Endothelial cell (in vitro differentiated cells): Measurements from ENCODE around the gene LSM14A. TPM values are rescaled to one million over a fixed set of nuclear protein-coding genes. Genes with fewer than 3 reads are reported as not detected.
"Not testable (repeated sequence)": the region's sequence is repeated elsewhere in the genome, so short reads cannot be mapped to it uniquely, and the experiment has no call there.

ENCODE experiments used
- DNase-seq: peaks from one replicate; pipeline ENCODE4 v3.0.0; 2021; ENCODE audit warnings: low spot score
- H3K27ac Mint-ChIP-seq: one replicate; pipeline ENCODE4 v1.8.0; 2021; ENCODE audit warnings: mixed read lengths, inconsistent platforms; ENCODE audit not compliant: unreplicated experiment
- H3K27me3 Mint-ChIP-seq: one replicate; pipeline ENCODE4 v1.8.0; 2021; ENCODE audit warnings: mild to moderate bottlenecking, moderate library complexity, mixed read lengths, inconsistent platforms; ENCODE audit not compliant: unreplicated experiment
- H3K36me3 Mint-ChIP-seq: one replicate; pipeline ENCODE4 v1.8.0; 2021; ENCODE audit warnings: mild to moderate bottlenecking, low read depth, mixed read lengths, inconsistent platforms; ENCODE audit not compliant: unreplicated experiment
- H3K4me1 Mint-ChIP-seq: one replicate; pipeline ENCODE4 v1.8.0; 2021; ENCODE audit warnings: mild to moderate bottlenecking, mixed read lengths, inconsistent platforms; ENCODE audit not compliant: unreplicated experiment
- H3K4me3 Mint-ChIP-seq: one replicate; pipeline ENCODE4 v1.8.0; 2021; ENCODE audit warnings: mild to moderate bottlenecking, mixed read lengths, inconsistent platforms; ENCODE audit not compliant: unreplicated experiment
- H3K9me3 Mint-ChIP-seq: one replicate; pipeline ENCODE4 v1.8.0; 2021; ENCODE audit warnings: mixed read lengths, inconsistent platforms; ENCODE audit not compliant: unreplicated experiment
- total RNA-seq: library from RNA; stranded (reverse); fragmentation: NEBNext Ultra II Directional; extraction: Animal tissue kit (Norgen Biotek cat#: 25700); gene quantifications from one replicate; pipeline ENCODE4 v1.2.1, GENCODE V29; 2021; ENCODE audit not compliant: unreplicated experiment
- TF ChIP-seq, protein P1 (sequence below): fragments of 200-600 bp; sonication (generic); IDR thresholded peaks from one replicate; pipeline ENCODE4 v1.5.0; 2021; ENCODE audit warnings: antibody characterized with exemption; ENCODE audit not compliant: unreplicated experiment

The LSM14A gene
- total RNA-seq, 1 donor from 2014 or later, result 137 TPM

DNA sequence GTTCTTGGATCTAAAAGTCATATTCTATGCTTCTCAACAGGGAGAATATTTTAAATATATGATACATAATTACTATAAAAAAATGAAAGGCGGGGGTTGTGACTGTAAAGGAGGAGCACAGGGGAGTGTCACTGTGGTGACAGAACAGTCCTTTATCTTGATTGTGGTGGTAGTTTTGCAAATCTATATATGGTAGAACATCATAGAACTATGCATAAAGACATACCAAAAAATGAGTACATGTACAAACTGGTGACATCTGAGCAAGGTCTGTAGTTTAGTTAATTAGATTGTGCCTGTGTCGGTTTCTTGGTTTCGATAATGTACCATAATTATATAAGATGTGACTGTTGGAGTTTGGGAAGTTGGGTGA lies 43.3 kb downstream of the LSM14A start:
- Mint-ChIP-seq H3K27ac (no peak overlapping the region), H3K4me1 (no peaks in the 10 kb centered on the region), H3K36me3 (peaks cover 12% of the 10 kb centered on the region)

DNA sequence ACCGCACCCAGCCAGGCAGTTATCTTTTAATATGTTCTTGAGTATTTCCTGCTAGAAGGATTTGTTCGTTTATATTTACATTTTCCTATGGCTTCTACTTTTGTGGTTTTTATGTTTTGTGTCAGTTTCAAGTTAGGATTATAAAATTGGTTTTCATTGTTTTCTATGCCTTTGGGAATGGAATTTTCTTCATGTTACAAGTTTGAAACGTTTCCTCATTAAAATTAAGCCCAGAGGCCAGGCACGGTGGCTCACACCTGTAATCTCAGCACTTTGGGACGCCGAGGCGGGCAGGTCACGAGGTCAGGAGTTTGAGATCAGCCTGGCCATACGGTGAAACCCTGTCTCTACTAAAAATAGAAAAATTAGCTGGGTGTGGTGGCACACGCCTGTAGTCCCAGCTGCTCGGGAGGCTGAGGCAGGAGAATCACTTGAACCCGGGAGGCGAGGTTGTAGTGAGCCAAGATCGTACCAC lies 44.5 kb downstream of the LSM14A start:
- peaks cover 18% of the 10 kb centered on the region for H3K36me3 Mint-ChIP-seq
- not testable (repeated sequence) for H3K4me1 Mint-ChIP-seq, H3K9me3 Mint-ChIP-seq, H3K4me3 Mint-ChIP-seq, H3K27ac Mint-ChIP-seq, H3K27me3 Mint-ChIP-seq, DNase-seq

More for the DNA sequence above, 43.3 kb downstream of the LSM14A start:
- H3K4me3 Mint-ChIP-seq, result no peak overlapping the region
- H3K9me3 Mint-ChIP-seq, result no peaks in the 10 kb centered on the region
- no peak for DNase-seq
- TF ChIP-seq, protein P1, sequence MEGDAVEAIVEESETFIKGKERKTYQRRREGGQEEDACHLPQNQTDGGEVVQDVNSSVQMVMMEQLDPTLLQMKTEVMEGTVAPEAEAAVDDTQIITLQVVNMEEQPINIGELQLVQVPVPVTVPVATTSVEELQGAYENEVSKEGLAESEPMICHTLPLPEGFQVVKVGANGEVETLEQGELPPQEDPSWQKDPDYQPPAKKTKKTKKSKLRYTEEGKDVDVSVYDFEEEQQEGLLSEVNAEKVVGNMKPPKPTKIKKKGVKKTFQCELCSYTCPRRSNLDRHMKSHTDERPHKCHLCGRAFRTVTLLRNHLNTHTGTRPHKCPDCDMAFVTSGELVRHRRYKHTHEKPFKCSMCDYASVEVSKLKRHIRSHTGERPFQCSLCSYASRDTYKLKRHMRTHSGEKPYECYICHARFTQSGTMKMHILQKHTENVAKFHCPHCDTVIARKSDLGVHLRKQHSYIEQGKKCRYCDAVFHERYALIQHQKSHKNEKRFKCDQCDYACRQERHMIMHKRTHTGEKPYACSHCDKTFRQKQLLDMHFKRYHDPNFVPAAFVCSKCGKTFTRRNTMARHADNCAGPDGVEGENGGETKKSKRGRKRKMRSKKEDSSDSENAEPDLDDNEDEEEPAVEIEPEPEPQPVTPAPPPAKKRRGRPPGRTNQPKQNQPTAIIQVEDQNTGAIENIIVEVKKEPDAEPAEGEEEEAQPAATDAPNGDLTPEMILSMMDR, result no peak
- peaks cover 3% of the 10 kb centered on the region for H3K27me3 Mint-ChIP-seq

GRCh38 chr19:34217952-34218817 lies 45.9 kb downstream of the LSM14A start:
- TF ChIP-seq, protein P1, result no peak
- Mint-ChIP-seq H3K27me3 (peaks cover 3% of the 10 kb centered on the region), H3K4me3 (no peak overlapping the region), H3K27ac (no peak overlapping the region), H3K4me1 (no peaks in the 10 kb centered on the region), H3K9me3 (no peaks in the 10 kb centered on the region), H3K36me3 (peaks cover 28% of the 10 kb centered on the region)
- DNase-seq, result no peak

GRCh38 chr19:34218818-34219164 lies 46.5 kb downstream of the LSM14A start:
- Mint-ChIP-seq H3K4me1 (no peaks in the 10 kb centered on the region), H3K27ac (no peak overlapping the region), H3K9me3 (no peaks in the 10 kb centered on the region), H3K4me3 (no peak overlapping the region), H3K27me3 (peaks cover 3% of the 10 kb centered on the region), H3K36me3 (peaks cover 32% of the 10 kb centered on the region)
- TF ChIP-seq, protein P1, result no peak
- DNase-seq, result no peak

DNA sequence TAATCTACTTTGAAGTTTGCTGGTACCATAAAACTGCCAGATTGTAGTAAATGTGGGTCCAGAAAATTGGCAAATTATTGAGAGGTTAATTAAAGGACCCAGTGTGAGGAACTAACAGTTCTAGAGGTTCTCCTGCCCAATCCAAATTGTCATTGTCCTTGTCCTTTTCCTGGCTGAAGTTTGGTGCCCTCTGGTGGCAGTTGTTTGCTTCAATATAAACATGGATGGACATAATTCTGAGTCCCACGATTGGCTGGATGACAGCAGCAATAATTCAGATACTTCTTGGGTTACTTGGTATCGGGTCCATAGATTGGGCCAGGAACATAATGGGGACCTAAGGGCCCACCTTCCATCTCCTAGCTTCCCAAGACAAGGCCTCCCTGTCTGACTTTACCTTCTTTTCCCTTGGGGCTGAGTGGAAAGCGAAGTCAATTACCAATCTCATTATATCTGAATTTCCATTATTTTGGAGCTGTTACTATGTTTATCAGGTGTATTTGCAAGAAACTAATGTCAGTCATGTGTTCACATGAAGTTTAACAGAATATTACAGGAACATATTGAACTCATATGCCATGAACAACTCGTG lies 48.3 kb downstream of the LSM14A start:
- Mint-ChIP-seq H3K36me3 (peaks cover 46% of the 10 kb centered on the region), H3K27ac (peak overlapping the region; percentile 21), H3K4me1 (no peaks in the 10 kb centered on the region), H3K27me3 (peaks cover 3% of the 10 kb centered on the region), H3K9me3 (no peaks in the 10 kb centered on the region), H3K4me3 (no peak overlapping the region)
- peak; percentile 66 for DNase-seq
- TF ChIP-seq, protein P1, result peak; percentile 84
